Thyroid gland (tissue), 4 donors: ENCODE measurements around the gene APP.

Experiments
- POLR2A ChIP-seq, 2 donors: fragments of 450-650 bp; IDR thresholded peaks; one replicate each; pipeline ENCODE4 v1.6.1; 2017; ENCODE audit warnings: antibody characterized with exemption in 2 of 2, mild to moderate bottlenecking in 2 of 2, moderate library complexity in 1 of 2
- TF ChIP-seq, protein P1 (sequence below), 6 experiments: fragments of 200-600 bp in 3 of 6; fragments of 450-650 bp in 3 of 6; sonication (generic) in 3 of 6; IDR thresholded peaks; one replicate each; pipeline ENCODE4 v1.5.1; 2016 to 2019; ENCODE audit warnings: antibody characterized with exemption in 6 of 6, mild to moderate bottlenecking in 2 of 6, inconsistent platforms in 1 of 6, moderate library complexity in 1 of 6

DNA sequence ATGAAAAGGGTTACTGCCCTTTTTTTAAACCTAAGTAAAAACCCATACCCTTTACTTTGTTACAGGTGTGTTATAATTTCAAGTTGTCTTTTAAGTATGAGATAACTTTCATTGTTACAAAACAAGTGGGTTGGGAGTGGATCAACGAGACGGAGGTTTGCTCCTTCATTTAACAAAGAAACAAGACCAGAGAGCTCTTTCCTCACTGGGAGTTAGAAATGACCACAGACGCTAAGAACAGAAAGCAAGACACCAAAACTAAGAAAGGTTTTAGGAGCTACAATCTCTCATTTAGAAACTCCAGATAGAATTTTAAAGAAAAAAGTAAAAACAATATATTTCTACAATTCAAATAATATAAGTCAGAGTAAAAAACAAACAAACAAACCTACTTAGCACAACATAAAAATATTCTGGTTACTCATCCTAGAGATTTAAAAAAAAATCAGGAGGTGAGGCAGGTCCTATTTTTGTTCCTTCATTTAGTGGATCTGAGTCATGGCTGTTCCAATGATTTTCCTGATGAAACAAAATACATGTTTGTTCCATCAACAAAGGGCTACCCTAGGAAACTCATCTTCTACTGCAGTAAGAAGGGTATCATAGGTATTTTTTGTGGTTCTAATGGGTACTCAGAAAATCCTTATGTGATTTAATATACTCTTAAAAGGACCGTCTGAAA lies 33.0 kb downstream of the APP start:
- TF ChIP-seq, protein P1, sequence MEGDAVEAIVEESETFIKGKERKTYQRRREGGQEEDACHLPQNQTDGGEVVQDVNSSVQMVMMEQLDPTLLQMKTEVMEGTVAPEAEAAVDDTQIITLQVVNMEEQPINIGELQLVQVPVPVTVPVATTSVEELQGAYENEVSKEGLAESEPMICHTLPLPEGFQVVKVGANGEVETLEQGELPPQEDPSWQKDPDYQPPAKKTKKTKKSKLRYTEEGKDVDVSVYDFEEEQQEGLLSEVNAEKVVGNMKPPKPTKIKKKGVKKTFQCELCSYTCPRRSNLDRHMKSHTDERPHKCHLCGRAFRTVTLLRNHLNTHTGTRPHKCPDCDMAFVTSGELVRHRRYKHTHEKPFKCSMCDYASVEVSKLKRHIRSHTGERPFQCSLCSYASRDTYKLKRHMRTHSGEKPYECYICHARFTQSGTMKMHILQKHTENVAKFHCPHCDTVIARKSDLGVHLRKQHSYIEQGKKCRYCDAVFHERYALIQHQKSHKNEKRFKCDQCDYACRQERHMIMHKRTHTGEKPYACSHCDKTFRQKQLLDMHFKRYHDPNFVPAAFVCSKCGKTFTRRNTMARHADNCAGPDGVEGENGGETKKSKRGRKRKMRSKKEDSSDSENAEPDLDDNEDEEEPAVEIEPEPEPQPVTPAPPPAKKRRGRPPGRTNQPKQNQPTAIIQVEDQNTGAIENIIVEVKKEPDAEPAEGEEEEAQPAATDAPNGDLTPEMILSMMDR (IDR thresholded peaks at IDR 0.05) = no peak
- no peak for TF ChIP-seq POLR2A (IDR thresholded peaks at IDR 0.05)
